OCI-M2 (cell line): ENCODE results near the gene SUFU.

Experiments
- DNase-seq: peaks from one replicate; lab custom pipeline; 2025; ENCODE audit not compliant: unreplicated experiment; lab: John Stamatoyannopoulos, UW

The SUFU gene

DNA sequence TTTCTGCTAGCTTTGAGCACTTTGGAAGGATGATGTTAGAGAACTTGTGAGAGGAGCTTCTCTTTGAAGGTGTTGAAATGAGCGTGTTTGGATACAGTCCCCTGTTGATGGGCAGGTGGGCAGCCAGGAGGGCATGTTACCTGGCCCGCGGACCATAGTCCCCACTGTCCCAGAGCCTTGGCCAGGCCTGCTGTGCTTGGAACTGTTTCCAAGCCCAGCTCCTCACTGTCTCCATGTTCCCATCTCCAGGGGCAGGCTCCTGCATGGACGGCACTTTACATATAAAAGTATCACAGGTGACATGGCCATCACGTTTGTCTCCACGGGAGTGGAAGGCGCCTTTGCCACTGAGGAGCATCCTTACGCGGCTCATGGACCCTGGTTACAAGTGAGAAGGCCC is 113.3 kb downstream of the SUFU start:
- no peak for DNase-seq

DNA sequence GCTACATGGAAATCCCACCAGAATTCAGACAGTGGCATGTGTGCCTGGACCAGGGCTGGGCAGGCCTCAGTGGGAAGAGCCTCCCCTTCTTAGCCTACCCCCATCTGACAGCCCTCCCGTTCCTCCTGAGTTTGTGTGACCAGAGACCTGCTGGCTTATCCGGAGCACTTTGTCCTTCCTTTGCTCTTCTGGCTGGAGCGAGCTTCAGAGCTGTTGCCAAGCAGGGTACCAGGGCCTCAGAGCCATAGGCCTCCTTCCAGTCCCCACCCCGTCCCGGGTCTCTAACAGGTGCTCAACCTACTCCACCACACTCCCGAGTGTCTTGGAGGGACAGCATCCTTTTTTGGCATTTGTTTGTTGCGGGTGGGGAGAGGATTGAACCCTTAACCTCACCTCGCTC is 114.0 kb downstream of the SUFU start:
- DNase-seq = no peak

DNA sequence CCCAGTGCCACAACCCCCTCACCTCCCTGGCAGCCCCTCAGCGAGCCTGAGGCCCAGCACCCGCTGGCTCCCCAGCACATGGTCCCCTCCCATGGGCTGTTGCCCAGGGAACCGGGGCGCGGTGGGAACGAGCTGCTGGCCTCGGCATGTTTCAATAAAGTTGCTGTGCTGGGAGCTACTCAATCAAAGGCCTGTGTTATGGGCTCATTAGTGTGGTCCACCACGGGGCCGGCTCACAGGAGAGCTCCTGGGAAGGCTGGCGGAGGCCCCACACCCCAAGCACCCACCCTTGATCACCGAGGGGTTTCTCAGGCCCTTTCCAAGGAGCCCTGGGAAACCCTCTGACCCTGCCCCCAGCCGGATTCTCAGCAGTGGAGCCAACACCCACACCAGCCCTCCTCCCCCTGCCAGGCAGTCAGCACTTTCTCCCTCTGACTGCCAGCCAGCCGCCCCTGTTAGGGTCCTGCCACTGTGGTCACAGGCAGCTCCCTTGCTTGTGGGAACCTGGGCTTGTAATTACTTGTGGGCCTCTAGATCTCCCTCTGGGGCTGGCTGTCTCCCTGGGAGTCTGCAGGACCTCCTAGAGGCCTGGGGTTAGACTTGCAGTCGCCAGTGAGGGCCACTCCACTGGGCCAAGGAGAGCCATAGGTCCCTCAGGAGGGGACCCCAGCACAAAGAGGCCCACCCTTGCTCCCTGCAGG is 115.7 kb downstream of the SUFU start:
- DNase-seq = no peak

DNA sequence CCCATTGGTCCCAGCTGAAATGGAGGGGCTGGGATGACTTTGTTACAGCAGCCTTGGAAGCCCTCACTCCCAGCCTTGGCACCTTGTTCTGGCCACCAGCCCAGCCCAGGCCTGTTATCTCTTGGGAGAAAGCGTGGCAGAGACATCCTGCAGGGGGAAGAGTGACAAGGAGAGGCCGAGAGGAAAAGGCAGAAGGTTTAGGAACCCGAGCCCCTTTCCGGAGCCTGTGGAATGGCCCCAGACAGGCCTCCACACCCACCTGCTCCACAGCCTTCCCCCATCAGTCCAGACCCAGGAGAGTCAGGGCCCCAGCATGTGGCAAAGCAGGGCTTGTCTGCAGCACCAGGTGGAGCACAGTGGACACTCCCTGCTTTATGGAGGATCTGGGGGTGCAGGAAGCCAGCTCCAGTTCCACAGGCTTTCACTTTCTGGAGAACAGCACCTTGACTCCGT is 116.4 kb downstream of the SUFU start:
- DNase-seq = no peak

DNA sequence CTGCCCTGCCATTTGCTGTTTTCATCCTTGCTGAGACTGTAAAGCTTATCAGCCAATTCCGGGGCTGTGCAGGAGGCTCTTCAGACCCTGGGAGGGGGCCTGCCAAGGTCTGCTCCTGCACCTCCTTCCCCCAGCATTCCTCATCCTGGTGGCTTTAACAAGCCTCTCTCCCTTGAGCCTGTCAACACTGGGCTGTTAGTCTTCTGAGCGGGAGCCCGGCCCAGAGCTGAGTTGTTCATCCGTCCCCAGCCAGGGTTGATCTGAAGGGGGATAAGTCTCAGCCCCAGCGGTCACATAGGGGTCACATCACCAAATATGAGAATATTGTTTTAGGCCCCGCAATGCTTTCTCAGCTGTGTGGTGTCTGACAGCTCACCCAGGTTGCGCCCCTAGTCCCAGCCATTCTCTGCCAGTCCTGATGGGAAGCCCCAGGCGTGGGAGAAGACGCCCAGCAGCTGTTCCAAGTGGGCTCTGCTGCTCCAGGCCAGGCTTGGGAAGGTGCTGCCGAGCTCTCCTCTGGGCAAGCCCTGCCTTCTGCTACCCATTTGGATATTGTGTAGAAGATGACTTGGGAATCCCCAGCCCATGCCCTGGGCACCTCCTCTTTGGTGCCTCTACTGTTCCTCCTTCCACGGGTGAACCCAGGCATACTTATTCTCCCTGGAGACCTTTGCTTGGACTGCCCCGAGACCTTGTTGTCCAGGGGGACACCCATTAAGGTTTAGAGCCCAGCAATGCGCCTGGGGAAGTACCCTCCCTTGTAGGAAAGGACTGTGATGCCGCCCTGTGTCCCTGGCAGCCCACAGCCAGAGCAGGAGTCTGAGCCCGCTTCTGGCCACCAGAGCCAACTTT is 117.0 kb downstream of the SUFU start:
- no peak for DNase-seq

DNA sequence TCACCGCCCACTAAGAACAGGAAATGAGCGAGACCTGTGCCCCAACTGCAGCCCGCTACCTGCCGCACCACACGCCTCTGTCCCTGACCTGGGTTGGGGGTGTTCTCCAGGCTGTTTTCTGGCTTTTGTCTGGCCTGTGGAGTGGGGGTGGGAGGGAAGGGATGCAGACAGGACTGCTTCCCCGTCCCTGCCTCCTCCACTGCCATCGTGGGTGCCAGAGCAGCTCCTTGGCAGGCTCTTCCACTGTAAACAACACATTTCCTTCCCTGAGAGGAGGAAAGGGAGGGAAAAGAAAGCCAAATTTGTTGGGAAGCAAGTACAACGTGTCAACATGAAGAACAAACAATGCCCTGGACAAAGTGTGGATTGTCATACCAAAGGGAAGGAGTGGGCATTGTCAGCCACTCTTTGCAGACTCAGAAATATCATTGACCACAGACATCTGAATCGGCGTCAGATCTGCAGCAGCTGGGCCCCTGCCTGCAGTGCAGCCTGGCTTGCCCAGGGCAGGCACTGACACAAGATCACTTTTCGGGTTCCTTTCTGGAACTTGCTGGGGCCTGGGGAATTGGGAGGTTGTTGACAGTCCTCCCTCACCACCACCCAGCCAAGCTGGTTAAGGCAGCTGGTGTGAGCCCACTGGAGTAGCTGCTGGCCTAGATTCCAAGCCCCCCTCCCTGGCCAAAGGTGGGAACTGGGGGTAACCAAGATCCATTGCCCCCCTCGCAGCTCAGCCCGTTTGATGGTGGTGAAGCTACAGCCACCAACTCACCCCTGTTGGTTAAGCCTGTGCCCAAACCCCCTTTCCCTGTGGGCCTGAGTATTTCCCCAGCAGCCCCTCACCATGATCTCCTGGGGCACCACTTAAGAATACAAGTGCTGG is 117.9 kb downstream of the SUFU start:
- no peak for DNase-seq

DNA sequence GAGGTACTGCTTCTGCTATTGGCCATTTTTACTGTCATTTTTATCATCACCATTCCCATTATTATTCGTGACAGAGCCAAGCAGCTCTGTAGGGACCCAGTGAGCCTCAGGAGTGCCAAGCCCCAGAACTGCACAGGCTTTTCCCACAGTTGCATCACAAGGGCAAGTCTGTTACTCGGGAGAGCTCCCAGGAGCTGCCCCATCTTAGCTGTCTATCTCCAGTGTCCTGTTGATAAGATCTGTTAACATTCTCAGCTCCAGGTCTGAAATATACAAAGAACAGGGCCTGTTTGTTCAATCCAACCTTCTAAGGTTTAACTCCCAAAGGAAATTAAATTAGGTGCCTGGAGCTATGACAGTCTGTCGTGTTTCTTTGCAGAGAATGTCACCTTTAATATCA is 120.3 kb downstream of the SUFU start:
- no peak for DNase-seq

DNA sequence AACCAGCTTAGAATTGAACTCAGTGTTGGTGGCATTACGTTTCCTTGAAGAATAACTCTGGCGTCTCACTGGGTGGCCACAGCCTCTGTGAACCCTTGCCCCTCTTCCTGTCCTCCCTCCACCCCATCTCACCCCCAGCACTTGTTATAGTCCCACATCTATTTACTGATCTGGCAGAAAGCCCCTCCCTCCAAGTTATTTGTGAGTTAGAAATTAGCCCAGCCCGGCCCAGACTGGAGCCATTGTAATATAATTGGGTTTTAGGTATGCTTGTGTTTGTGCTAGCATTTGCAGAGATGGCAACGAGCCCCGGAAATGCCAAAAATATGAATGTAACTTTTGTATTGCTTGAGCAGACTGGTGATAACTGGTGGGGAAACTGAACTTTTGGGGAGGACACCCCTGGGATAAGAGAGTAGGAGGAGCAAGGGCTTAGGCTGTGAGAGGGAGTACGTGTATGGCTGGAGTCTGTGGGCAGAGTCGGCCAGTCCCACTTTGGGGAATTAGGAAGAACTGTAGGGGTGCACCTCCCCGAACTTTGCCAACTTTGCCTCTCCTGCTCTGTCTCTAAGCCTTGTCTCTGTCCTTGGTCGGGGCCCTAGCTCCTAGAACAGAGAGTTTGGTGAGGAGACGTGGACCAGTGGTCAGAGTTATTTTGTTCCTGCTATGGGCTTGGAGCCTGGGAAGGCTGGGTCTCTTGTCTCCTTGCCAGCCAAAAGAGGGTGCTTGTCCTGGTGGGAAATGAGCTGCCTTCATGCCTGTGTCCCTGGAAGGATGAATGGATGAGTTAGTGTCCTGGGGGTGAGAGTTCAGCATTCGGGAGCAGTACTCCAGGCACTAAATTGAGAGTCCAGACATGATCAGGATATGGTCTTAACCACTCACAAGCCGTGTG is 121.2 kb downstream of the SUFU start:
- DNase-seq = no peak

DNA sequence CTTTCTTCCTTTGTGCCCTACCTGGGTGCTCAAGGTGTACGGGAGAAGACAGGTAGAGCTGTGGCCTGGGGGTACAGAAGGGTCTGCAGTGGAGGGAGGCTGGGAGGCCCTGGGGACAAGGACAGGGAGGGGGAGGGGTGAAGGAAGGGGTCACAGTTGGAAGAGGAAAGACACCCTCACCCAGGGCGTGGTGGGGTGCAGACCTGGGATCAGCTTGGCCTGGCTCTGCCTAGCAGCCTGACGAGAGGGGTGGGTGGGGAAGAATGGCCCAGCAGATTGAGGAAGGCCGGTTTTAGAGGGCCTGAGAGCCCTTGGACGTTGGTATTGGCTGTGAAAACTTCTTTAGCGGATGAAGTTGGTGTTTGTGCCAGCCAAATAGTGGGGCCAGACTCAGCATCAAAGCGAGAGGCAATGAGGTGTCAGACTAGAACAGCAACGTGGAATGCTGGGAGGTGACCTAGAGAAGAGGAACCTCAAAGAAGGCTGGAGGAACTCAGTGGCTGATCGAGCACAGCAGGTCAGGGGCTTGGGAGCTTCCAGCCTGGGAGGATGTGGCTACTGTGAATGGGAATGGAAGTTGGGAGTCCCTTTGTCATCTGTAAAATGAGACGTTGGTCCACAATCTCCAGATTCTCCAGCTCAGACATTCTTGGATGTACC is 122.4 kb downstream of the SUFU start:
- DNase-seq = no peak

DNA sequence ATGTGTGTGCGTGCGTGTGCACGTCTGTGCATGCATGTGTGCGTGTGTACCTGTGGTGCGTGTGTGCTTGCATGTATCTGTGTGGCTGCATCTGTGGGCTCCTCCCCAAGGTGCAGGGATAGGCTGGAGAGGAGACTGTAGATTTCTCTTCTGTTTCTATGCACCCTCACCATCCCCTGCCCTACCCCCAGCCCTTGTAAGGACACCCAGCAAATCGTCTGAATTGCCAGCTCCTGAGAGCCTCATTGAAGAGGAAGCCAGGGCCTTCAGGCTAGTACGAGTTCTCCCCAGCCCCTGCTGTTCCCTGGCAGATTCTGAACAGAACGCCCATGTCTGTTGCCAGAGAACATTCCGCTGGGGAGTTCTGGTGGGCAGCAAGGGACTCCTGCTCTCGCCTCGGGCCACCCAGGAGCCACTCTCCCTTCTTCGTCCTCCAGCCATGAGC is 123.5 kb downstream of the SUFU start:
- no peak for DNase-seq

DNA sequence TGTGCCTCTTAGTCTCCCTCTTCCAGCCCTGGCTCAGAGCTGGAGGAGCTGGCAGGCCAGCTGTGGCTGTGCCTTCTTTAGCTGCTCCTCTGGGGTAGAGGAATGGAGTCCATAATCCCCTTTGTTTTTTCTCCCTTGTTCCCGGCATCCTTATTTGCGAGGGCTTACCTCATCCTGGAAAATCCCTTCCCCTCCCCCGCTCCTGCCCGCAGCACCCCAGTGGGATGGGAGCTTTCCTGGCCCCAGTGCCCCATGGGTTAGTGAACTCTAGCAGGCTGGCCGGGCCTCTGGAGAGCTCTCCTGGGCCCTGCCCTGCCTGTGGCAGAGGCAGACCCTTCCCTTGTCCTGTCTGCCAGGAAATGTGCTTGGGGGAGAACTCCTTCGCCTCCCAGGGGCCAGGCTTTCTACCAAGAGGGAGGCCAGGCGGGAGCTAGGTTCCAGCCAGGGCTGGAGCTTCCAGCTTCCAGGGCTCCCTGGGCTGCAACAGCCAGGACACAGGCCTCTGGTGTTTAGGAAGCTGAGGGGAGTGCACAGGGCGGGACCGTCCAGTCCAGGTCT is 124.0 kb downstream of the SUFU start:
- no peak for DNase-seq

DNA sequence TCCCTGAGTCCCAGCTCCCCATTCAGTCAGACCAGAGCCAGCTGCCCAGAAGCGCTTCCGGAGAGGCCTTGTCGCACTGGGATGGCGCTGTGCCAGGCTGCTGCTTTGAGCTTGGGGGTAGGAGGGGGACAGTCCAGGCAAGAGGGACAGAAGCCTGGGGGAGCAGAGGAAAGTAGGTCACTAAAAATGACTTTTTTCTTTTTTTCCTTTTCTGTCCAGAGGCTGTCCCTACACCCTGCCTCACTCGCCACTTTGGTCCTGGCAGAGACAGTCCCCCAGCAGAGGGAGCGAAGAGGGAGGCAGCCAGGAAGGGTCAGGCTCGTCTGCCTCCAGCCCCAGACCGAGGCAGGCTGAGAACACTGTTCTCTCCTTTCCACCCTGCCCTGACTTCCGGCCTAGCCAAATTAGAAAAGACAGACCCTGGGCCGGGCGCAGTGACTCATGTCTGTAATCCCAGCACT is 124.7 kb downstream of the SUFU start:
- DNase-seq = no peak

DNA sequence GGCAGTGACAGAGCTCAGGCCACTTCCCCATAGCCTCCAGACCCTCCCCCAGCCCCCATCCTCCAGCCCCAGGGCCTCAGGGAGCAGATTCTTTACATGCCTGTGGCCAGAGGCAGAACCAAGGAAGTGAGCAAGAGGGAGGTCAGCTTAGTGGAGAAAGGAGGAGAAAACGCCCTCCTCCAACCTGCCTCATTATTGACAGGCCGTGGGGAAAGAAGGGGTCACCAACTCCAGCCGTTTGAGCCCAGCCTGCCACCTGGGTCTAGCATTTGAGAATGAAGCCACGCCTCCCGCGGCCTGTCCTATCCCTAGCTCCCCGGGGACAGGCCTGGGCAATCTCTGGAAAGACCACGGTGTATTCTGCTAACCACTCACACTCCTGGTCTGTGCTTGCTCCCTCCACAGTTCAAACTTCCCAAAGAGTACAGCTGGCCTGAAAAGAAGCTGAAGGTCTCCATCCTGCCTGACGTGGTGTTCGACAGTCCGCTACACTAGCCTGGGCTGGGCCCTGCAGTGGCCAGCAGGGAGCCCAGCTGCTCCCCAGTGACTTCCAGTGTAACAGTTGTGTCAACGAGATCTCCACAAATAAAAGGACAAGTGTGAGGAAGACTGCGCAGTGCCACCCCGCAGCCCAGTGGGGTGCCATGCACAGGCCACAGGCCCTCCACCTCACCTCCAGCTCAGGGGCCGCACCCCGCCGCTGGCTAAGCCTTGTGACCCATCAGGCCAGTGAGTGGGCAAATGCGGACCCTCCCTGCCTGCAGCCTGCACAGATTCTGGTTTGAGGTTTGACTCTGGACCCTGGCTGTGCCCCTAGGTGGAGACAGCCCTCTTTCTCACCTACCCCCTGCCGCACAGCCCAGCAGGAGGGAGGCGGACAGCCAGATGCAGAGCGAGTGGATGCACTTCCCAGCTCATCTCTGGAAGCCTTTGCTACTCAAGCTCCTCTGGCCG is 126.2 kb downstream of the SUFU start:
- no peak for DNase-seq

DNA sequence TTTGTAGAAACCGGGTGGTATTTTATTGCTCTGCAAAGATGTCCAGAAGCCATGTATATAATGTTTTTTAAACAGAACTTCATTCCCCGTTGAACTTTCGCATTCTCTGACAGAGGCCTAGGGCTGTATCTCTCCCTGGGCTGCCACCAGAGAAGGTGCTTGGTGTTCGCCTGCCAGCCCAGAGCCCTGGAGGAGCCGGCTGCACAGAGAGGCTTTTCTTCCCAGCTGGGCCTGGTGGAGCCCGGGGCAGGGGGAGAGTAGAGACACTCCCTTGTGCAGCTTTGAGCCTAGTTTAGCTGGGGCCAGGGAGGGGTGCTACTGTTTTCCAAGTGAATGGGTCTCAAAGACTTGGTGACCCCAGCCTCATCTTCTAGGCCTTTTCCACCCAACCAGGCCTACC is 126.9 kb downstream of the SUFU start:
- DNase-seq = no peak

DNA sequence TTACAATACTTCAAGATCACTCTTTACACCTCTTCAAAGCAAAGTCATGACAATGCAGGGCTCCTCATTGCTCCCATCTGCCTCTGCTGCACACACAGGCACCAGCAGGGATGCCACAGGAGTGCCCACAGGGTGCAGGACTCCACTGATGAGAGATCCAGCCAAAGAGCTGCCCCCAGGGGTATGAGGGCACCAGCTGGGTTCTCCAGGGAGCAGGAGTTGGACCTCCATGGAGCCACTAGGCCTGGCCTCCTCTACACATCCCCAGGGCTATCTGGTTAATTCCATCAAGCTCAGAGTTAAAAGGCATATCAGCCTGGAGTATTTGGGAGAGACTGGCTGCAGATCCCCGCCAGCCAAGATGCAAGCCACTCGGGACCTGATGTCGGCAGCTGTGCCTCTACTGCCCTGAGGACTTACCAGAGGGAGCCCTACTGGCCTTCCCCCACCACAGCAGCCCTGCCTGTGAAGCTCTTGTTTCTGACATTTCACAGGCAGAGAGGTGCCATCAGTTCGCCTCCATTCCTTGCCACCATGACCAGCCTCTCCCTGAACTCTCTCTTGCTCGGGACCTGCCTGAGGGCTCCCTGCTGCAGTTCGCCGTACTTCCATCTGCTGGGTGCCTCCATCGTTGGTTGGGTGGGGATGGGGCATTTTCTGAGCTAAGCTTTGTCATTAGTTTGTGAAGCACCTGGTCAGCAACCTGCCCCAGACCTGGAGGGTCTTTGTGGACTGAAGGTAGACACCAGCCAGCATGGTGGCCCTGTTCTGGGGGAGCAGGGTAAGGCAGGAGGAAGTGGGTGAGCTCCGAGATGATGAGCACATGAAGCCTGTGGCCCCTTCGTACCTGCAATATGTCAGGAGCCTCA is 128.0 kb downstream of the SUFU start:
- no peak for DNase-seq

DNA sequence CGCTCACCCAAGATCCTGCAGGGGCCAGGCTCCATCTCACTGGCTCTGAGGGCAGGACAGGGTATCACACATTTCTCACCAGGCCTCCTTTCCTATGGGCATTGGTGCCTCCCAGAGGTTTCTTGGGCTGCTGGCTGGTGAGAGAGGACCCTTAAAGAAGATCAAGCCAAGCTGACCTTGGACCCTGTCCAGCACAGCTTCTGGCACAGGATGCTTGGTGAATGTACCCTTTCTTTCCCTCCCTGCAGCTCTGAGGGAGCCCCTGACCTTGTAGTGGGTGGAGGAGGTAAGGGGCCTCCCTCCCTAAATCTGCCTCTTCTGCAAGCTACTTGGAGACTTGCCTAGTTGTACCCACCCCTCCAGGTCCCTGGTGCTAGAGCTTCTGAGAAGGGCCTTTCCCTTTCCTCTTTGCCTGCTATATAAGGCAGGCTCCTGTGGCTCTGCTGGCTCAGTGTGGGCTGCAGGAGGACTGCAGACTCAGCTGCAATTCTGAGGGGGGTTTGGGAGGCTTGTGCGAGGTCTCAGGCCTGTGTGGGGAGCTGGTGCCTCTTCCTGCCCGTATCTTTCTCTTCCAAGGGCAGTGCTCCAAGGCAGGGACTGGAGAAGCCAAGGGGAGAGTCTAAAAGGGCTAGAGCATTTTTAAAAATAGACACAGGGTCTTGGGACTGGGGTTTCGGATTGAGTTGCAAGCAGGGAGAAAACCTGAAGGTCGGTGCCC is 128.8 kb downstream of the SUFU start:
- no peak for DNase-seq

DNA sequence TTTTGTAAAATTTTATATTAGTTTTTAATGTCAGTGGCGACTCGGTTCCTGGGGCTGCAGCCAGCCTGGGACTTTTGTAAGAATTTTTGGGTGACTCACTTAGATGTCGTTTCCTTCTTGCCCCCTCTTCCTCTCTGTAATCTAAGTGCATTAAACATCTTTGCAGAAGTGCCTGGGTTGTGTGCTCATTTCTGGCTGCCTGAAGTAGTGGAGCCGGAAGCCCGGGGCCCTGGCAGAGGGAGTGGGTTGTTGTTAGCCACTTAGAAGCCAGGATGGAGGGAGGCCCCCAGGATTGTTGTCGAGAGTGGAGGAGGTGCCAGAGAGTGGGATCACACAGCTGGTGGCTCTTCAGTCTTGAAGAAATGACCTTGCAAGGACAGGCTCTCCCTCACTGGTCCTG is 129.5 kb downstream of the SUFU start:
- DNase-seq = no peak
